ENCODE measurements around the gene MYOG.

GRCh38 chr1:203043830-203044545, 41.8 kb downstream of the MYOG start:
- TF ChIP-seq, protein P1, sequence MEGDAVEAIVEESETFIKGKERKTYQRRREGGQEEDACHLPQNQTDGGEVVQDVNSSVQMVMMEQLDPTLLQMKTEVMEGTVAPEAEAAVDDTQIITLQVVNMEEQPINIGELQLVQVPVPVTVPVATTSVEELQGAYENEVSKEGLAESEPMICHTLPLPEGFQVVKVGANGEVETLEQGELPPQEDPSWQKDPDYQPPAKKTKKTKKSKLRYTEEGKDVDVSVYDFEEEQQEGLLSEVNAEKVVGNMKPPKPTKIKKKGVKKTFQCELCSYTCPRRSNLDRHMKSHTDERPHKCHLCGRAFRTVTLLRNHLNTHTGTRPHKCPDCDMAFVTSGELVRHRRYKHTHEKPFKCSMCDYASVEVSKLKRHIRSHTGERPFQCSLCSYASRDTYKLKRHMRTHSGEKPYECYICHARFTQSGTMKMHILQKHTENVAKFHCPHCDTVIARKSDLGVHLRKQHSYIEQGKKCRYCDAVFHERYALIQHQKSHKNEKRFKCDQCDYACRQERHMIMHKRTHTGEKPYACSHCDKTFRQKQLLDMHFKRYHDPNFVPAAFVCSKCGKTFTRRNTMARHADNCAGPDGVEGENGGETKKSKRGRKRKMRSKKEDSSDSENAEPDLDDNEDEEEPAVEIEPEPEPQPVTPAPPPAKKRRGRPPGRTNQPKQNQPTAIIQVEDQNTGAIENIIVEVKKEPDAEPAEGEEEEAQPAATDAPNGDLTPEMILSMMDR (IDR thresholded peaks at IDR 0.05): no peak
- no peak for TF ChIP-seq POLR2A (IDR thresholded peaks at IDR 0.05; ENCODE audit: low read depth)

Measured in esophagus muscularis mucosa (tissue), 3 donors.